ES-I3 (cell line): ENCODE measurements around the gene TSC2.
"Not testable (repeated sequence)": the region's sequence is repeated elsewhere in the genome, so short reads cannot be mapped to it uniquely, and the experiment has no call there.

ENCODE experiments used
- H3K36me3 ChIP-seq: 2 replicates; pipeline ENCODE4 v1.6.1; 2013; ENCODE audit warnings: mild to moderate bottlenecking, low read length, control low read depth, moderate library complexity; ENCODE audit not compliant: insufficient read depth
- H3K4me1 ChIP-seq: 2 replicates; pipeline ENCODE4 v1.6.1; 2013; ENCODE audit warnings: mild to moderate bottlenecking, control low read depth, low read length; ENCODE audit not compliant: insufficient read depth
- H3K9ac ChIP-seq: 2 replicates; pipeline ENCODE4 v1.6.1; 2013; ENCODE audit warnings: low read depth, mild to moderate bottlenecking, low read length, moderate library complexity
- H3K9me3 ChIP-seq: 2 replicates; pipeline ENCODE4 v1.6.1; 2013; ENCODE audit warnings: mild to moderate bottlenecking, low read length, moderate library complexity; ENCODE audit not compliant: control insufficient read depth, insufficient read depth

The TSC2 gene

DNA sequence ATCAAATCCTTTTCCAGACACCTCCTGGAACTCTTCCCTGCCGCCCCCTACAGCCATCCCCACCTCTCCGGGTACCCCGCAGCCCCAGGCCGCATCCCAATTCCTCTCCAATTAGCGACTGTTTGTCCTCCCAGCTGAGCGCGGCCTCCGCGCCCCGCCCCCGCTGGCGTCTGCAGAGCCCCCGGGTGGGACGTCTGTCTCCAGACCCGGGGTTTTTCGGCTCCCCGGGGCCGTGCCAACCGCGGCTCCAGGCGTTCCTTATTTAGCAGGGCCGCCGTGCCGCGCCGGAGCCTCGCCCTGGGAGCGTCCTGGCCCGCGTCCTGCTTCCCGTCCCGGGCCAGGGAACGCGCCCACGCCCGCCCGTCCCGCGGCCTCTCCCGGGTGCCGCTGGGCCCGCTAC lies 87.3 kb downstream of the TSC2 start:
- H3K9ac ChIP-seq: peak overlapping the region; percentile 40; the same call in 1 of the 2 replicates
- not testable (repeated sequence) for H3K36me3 ChIP-seq, H3K9me3 ChIP-seq, H3K4me1 ChIP-seq

DNA sequence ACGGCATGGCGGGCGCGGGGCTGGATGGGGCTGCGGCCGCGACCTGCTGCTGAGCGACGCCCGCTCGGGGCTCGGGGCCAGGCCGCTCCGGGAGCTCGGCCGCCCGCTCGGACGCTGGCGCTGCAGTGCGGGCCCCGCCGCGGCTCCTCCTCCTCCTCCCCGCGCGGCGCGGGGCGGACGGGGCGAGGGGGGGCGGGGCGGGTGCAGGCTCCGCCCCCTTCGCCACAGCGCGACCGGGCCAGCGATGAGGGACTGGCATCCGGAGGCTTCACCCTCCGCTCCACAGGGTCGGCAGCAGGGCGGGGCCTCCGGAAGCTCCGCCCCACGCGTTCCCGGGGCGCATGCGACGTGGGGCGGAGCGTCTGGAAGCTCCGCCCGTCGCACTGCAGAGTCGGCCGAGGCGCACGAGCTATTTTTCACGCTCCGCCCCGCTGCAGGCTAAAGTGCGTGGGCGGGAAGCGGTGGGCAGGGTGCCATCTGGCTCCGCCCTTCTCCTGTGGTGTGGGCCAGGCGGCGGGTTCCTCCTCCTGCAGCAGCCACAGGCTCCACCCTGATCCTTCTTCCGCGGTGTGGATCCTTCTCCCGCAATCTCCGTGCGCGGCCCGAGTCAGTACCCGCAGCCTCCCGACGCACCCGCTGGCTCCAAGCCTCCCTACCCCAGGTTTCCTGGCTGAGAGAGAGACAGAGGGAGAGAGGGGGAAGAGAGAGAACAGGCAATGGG lies 88.1 kb downstream of the TSC2 start, which contains the start of gene PKD1:
TSS of gene PKD1 (minus strand) at position 129 of the 721 bp plus-strand sequence. CDS start 209 bp downstream, outside the sequence.
- not testable (repeated sequence) for H3K4me1 ChIP-seq, H3K9me3 ChIP-seq, H3K36me3 ChIP-seq
- H3K9ac ChIP-seq: peak within 1 kb of the TSS; percentile 47; the same call in 1 of the 2 replicates
